HG02938 (cell line): Measurements from ENCODE around the gene CCDC136.

Source experiments
- ATAC-seq: cut with Tn5 transposase; IDR thresholded peaks from one replicate; pipeline ENCODE4 v1.9.1; 2021; ENCODE audit warnings: mild to moderate bottlenecking, moderate library complexity; ENCODE audit not compliant: unreplicated experiment

The CCDC136 gene

GRCh38 chr7:128859232-128860157 is 67.7 kb downstream of the CCDC136 start:
- no peak for ATAC-seq

GRCh38 chr7:128860158-128861073 is 68.6 kb downstream of the CCDC136 start:
- no peak for ATAC-seq

- no peak for ATAC-seq
These were observed 70.3 kb downstream of the CCDC136 start for GRCh38 chr7:128861957-128862570.

GRCh38 chr7:128862571-128863432 is 71.0 kb downstream of the CCDC136 start, which contains the start of gene ATP6V1F:
Gene ATP6V1F, plus strand, starts transcription at chr7:128862856. Its CDS starts 49 bp downstream, at chr7:128862905.
- ATAC-seq: peak; percentile 84

GRCh38 chr7:128863433-128863989 is 71.7 kb downstream of the CCDC136 start:
- peak; percentile 41 for ATAC-seq

DNA sequence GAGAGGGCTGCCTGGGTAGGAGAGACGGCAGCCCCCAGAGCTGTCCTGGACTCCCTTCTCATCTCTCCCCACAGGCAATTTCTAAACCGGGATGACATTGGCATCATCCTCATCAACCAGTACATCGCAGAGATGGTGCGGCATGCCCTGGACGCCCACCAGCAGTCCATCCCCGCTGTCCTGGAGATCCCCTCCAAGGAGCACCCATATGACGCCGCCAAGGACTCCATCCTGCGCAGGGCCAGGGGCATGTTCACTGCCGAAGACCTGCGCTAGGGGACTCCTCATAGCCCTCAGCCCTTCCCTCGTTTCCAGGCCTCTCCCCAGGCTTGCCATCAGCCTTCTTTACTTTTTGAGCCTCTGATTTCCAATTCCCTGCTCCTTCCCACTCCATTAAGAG is 73.5 kb downstream of the CCDC136 start:
- no peak for ATAC-seq

GRCh38 chr7:128865996-128866877 is 74.5 kb downstream of the CCDC136 start:
- ATAC-seq: no peak

GRCh38 chr7:128867241-128867640 is 75.5 kb downstream of the CCDC136 start:
- no peak for ATAC-seq

DNA sequence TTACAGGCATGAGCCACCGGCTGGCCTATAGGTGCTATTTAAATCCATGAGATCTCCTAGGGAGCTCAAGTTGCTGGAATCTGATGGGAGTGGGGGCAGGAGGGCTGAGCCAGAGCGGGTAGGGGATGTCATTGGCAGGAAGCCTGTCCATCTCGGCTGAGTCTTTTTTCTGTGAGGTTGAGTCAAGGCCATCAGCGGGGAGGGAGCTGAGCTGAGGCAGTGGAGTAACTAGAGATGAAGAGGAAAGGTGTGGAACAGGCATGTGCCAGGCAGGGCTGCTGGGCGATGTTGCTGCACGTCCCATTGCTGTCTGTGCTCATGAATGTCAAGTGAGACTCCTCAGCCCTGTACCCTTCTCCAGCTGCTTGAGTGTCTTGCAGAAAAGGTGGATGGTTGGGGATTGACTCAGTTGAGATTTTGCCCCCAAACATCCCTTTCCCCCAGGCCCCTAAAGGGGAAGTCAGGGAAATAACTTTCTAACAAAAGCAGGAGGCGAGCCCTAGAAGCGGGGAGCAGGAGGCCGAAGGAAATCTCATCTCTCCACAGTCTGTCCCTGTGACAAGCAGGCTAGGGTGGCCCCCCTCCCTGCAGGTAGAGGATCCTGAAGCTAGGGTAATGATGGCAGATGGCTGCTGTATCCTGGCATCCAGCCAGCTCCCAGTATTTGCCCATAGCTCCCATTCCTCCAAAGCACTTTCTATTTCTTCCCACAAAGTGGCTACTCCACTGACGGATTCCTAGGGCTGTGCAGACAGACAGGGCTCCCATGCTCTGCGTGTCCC is 76.3 kb downstream of the CCDC136 start:
- ATAC-seq: no peak

- no peak for ATAC-seq
These were observed 76.9 kb downstream of the CCDC136 start for GRCh38 chr7:128868624-128869137.

- peak; percentile 59 for ATAC-seq
These were observed 77.6 kb downstream of the CCDC136 start for GRCh38 chr7:128869138-128869943.

GRCh38 chr7:128869944-128870285 is 78.1 kb downstream of the CCDC136 start:
- ATAC-seq: peak; percentile 14

DNA sequence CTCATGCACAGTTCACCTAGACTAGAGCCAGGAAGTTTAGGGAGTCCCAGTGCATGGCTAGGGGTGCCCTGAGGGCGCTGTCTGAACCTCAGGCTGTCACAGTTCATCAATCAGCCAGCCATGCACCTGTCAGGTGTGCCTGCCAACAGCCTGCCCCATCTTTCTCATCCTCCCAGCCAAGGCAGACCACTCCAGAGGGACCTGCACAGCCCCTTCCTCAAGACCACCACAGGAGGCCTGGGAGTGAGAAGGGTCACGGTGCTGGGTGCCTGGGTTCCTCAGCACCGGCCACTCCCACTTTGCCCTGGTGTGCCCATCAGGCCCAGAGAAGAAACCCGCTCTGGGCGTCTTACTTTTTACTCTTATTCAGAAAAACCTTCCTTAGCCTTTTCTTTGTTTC is 79.3 kb downstream of the CCDC136 start:
- ATAC-seq: no peak
